ENCODE data around the gene SLPI. TPM values are rescaled to one million over a fixed set of nuclear protein-coding genes. Genes with fewer than 3 reads are reported as not detected.

The SLPI gene, protein sequence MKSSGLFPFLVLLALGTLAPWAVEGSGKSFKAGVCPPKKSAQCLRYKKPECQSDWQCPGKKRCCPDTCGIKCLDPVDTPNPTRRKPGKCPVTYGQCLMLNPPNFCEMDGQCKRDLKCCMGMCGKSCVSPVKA
- total RNA-seq (2014; rRNA removed; shearing (Covaris generic)): not detected in 2 replicates
- not detected in 2 replicates for polyA plus RNA-seq (2015; cell fraction: cytosol; rRNA removed)
- polyA plus RNA-seq (2015; cell fraction: nucleus; rRNA removed): not detected in 2 replicates

DNA sequence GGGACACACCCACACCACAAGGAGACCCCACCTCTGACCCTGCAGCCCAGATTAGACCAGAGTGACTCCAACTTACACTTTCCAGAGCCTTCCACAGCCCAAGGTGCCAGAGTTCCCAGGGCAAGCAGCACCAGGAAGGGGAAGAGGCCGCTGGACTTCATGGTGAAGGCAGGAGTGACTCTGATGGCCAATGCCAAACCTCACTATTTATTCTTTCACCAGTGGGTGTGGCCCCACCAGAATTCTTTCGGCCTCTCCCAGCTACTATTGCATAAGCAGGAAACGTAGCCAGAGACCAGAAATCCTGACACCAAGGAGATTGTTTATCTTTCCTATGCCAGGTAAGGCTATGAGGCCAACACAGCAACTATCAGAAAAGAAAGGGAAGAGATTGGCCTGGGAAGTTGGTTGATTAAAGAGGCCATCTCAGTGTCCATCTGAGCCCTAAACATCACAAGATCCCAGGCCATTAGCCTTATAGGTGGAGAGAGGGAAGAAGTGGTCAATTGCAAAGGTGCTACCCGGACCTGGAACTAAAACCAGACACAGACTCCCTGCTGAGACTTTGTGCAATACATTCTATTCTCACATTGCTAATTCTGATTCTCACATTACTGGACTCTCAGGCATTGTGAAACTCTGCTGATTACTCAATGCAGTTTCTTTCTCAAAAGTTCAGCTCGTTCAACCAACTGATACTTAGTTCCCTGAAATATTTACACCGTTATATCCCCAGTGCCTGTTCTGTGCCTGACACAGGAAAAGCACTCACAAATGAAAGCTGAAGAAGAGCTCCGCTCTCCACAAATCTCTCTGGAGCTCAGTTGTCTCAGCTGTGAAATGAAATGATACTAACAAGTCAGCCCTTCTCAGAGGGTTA, at the start of gene SLPI:
TSS of gene SLPI (minus strand) at position 182 of the 880 bp plus-strand sequence. CDS start at position 161, 21 bp downstream.
- DNase-seq (ENCODE audit: low read depth): peak; percentile 3

DNA sequence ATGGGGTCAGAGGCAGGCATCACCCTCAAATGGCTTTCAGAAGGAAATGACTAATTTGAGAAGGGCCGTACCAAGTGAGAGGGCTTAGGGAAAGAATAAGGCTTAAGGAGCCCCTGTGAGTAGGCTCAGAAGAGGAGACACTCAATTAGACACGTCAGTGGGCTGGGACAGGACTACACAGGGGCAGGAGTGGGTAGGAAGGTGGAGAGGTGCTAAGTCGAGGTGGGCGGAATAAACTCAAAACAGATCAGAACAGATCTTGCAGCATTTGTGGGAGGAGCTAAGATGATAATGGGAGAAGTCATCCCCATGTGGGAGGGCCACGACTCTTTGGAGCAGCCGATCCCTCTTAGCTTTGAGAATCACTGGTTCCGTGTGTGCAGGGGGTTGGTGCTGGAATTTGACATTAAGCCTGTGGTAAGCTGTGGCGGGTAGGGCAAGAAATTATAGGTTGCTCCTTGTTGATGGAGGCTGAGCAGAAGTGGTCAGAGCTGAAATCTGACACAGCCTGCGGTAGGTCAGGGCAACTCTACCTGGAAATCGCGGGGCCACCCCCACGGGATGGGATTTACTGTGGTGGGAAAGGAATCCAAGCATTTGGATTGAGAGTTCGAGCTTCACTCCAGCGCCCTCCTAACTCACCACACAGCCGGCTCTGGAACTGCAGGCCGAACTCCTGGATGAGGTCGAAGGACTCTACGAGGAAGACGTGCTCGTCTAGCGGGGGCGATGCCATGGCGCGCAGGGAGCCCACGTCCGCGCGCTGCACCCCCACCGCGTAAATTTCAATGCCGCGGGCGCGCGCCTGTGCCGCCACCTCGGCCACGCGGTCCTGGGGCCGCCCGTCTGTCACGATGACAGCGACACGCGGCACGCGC, 49.5 kb upstream of the SLPI start:
- DNase-seq (ENCODE audit: low read depth): peak; percentile 64

DNA sequence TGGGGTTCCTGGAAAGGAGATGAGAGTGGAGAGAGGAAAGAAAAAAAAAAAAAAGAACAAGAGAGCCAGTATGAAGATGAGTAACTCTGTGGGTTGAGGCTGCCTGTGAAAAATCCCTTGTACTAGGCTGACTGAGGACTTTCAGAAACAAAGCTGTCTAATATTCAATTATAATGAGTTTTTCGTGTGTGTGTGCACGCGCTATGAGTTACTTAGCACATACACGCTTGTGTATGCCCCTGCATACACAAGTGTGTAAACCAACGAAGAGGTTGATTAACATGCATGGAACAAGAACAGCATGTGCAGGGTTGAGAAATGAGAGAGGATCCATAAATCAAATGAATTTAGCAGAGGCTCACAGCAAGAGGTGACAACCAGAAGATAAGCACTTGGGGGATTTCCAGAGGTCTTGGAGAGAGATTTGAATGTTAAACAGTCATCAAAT, 47.5 kb upstream of the SLPI start:
- DNase-seq (ENCODE audit: low read depth): no peak

DNA sequence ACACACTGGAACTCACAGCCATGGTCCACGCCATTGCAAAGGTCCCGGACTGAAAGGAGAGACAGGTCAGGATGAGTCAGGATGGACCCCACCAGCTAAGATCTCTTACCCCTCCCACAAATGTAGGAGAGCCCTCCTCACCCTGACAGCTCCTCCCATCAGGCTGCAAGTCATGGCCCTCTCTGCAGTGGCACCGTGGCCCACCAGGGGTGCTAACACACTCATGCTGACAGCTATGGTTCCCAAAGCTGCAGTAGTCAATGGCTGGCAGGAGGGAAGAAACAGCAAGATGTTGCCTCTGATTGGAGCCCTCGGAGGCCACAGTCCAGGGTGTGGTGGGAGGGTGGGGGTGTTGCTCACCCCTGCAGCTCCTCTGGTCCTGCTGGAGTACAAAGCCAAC, 46.6 kb upstream of the SLPI start:
- peak; percentile 65 for DNase-seq (ENCODE audit: low read depth)

DNA sequence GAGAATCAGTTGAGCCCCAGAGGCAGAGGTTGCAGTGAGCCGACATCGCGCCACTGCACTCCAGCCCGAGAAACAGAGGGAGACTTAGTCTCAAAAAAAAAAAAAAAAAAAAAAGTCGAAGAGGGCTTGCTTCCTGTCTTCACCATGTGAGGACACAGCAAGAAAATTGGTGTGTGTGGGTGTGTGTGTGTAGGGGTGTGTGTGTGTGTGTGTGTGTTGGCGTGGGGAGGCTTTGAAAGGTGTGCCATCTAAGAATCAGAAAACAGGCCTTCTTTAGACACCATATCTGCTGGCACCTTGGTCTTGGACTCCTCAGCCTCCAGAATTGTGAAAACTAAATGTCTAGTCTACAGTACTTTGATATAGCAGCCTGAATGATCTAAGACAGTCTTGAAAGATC, 45.4 kb upstream of the SLPI start:
- DNase-seq (ENCODE audit: low read depth): no peak

DNA sequence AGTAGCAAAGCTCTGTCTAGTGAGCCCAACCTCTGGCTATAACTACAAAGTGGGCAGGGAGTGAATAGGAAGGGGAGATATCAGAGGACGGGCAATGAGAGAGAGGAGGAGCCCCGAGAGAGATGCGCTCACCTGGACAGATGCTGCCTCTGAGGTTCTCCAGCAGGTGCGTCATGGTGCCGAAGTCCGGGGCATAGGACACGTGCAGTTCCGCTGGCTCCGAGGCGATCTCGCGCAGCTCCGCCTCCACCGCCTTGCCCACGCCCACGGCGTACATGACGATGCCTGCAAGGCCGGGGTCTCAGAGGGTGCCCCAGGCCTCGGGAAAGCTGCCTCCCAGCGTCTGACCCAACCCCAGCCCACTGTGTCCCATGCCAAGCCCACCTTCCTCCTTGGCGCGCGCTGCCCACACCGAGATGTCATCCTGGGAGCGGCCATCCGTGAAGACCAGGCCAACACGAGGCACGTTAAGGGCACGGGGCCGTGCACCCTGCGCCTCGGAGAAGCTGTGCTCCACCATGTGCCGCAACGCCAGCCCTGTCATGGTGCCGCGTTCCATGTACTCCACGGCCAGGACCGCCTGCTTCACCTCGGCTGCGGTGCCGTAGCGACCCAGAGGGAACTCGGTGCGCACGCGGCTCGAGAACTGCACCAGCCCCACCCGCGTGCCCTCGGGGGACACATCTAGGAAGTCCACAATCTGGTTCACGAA, 43.6 kb upstream of the SLPI start:
- no peak for DNase-seq (ENCODE audit: low read depth)

DNA sequence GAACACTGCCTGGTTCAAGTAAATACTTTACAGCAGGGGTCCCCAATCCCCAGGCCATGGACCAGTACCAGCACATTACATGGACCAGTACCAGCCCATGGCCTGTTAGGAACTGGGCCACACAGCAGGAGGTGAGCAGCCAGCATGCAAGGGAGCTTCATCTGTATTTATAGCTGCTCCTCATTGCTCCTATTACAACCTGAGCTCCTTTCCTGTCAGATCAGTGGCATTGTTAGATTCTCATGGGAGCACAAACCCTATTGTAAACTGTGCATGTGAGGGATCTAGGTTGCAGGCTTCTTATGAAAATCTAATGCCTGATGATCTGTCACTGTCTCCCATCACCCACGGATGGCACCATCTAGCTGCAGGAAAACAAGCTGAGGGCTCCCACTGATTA, 40.3 kb upstream of the SLPI start:
- no peak for DNase-seq (ENCODE audit: low read depth)

DNA sequence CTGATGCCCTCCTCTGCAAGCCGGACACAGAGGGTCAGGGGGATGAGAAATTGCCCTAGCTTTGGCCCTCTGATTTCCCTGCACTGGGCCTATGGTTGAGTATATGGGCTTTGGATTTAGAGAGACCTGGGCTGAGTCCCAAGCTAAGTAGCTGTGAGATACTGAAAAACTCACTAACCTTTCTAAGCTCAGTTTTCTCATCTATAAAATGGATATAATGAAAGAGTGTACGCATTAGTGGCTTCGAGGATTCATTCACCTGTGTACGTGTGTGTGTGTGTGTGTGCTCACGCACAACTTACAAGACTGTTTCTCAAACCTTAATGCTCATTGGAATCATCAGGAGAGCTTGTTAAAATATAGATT, 39.6 kb upstream of the SLPI start:
- no peak for DNase-seq (ENCODE audit: low read depth)

DNA sequence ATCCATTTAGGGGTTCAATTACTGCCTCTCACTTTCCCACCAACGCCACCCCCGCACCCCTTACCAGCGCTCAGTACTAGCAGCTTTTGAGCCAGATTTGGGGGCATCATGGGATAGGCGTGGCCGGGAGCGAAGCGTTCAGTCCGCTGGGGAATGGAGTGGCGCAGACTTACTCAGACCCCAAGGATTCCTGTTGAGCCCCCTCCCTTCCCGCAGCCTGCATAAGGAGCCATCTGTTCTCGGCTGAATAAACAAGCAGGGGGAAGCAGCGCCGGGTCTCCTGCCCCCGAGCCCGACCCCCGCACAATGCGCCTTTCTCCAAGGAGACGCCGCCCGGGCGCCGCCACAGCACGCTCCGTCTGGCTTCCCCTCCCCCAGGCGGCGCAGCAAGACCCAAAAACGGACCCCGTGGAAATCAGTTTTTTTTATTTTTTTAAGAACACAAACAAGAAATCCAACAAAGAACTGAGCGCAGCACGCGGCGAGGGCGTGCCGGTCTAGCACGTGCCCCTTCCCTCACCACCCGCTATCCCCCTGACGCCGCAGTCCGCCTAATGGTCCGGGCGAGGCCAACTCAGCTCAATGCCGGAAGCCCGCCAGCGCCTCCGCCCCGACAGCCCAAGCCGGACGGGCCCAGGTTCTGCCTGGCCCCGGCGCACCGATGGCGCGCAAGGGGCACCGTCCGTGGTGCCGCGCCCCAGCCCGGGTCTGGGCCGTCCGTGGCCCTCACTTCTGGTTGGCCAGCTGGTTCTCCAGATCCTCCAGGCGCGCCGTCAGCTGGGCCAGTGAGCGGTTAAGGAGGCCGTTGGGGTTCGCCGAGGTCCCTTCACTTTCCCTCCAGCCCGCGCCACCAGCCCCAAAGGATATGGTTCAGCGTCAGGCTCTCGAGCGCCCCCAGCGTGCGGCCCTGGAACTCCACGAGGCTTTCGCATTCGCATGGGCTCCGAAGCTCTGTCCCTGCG, 39.0 kb upstream of the SLPI start:
- no peak for DNase-seq (ENCODE audit: low read depth)

DNA sequence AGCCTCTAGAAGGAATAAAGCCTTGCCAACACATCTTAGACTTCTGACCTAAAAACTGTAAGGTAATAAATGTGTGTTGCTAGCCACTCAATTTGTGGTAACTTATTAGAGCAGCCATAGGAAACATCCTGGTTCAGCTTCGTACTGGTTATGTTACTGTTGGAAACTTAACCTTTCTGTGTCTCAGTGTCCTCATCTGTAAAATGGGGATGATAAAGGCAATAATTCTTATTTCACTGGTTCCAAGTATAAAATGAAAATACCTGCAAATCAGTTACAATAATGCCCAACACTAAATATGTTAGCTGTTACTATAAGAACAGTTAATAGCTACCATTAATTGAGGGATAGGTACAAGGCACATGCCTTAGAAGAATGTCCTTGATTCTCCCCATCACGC, 38.0 kb upstream of the SLPI start:
- DNase-seq (ENCODE audit: low read depth): no peak

DNA sequence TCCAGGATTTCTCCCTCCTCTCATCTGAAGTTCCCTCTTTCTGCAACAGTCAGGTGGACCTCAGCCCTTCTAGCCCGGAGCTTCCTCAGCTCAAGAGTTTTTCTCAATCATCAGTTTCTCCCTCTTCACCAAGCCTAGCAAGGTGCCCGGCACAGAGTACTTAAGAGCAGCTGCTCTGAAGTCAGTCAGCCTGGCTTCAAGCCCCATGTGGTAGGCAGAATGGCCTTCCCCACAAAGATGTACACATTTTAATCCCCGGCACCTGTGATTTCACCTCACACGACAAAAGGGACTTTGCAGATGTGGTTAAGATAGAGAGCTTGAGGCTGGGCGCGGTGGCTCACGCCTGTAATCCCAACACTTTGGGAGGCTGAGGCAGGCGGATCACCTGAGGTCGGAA, 37.2 kb upstream of the SLPI start:
- no peak for DNase-seq (ENCODE audit: low read depth)

DNA sequence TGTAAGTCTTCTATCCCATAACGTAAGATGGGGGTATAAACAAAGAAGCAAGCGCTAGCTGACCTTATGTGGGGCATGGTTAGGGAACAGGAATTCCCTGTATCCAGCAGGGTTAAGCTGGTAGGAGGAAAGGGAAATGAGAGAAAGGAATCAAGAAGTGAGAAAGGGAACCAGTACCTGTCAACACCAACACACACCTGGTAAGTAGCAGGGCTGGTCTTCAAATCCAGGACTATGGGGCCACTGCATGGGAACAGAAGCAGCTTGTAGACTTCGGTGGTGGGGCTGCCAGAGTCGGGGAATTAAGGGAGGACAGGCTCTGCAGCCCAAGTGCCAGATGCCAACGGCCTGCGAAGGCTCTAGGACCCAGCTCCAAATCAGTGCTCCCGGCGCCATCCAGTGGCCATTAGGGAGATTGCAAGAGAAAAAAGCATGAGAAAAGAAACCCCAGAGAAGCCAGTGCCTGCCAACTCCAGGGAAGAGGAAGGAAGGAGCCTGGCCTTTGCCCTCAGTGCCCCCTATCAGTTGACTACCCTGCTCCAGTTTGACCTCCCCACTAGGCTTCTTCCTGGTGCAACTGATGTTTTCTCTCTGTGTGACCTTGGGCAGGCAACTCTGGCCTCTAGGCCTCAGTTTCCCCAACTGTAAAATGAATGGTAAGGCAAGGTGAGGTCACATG, 36.5 kb upstream of the SLPI start:
- DNase-seq (ENCODE audit: low read depth): peak; percentile 77

DNA sequence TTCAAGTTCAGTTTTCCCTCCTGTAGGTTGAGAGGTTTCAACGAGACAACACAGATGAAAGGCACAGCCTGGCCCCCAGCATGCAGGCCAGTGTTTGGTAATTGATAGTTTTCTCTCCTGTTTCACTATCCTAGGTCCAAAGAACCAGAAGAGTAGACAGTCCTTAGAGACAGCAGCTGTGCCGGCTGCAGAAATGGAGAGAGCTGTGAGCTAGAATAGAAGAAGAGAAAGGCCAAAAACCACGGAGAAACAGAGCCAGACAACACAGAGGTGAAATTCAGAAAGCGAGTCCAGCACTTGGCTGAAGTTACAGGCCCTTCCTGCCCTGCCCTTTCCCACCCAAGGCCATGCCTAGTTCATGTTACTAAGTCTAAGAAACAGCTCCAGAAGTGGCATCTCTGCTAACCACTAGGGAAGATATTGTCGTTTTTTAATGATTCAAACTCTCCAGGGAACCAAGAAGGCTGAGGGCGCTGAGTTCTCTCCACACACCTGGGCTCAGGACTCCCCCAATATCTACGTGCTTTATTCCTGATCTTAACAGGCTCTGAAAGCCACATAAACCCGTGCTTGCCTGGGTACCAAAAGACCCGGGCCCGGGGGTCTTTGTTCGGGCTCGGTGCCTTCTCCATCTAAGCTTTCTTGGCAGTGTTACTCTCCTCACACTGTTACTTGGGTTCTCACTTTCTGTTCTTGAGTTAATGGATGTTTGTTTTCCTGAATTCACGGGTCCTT, 35.7 kb upstream of the SLPI start:
- no peak for DNase-seq (ENCODE audit: low read depth)

DNA sequence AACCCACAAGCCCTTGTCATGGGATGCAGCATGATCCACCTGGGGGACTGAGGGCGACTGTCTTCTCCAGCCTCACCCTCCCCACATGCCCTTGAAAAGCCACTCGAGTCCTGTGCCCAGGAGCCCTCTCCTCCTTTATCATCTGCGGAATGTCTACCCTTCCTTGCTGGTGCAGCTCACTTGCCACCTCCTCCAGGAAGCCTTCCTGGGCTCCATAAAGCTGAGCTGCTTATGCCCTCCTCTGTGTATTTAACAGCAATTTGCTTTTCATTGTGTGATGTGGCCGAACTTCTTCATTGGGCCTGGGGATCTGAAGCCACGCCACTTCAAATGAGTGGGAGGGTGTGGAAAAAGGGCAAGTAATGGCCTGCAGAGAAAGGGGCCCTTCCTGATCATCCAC, 34.5 kb upstream of the SLPI start:
- no peak for DNase-seq (ENCODE audit: low read depth)

DNA sequence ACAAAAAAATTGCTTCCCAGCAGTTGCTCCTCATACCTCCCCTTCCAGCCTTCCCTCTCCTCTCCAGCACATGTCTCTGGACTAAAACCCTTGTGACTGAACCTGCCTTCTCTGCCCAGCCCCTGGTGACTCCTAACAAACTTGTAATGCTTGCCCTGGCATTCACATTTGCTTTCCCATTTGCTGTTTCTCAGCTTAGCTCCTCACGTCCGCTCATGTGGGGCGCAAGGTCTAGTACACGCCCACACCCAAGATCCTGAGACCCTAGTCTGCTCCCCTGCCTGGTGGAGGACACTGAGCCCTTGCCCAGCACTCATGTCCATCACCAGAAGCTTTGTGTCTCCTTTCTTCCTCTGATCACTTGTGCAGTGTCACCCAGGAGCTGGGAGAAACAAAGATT, 34.0 kb upstream of the SLPI start:
- DNase-seq (ENCODE audit: low read depth): no peak

DNA sequence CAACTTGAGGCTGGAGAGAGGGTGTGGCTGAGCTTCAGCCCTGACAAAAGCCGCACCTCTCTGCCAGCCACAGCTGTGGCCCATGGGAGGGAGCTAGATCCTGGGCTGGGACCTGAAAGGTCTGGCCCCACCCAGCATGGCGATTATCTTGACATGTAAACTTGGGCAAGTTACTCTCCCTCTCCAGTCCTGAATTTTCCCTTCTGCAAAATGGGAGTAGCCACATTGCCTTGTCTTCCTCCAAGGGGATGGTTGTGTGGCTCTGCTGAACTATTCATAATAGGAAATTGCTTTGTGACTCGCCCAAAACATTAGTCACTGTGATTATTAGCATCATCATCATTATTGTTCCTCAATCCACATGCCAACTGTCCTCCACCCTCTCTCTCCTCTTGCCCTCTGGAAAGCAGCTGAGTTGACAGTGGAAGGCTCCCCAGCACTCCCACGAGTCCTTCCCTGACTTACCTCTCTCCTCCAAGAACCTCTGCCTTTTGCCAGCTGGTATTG, 29.2 kb upstream of the SLPI start:
- DNase-seq (ENCODE audit: low read depth): peak; percentile 12

DNA sequence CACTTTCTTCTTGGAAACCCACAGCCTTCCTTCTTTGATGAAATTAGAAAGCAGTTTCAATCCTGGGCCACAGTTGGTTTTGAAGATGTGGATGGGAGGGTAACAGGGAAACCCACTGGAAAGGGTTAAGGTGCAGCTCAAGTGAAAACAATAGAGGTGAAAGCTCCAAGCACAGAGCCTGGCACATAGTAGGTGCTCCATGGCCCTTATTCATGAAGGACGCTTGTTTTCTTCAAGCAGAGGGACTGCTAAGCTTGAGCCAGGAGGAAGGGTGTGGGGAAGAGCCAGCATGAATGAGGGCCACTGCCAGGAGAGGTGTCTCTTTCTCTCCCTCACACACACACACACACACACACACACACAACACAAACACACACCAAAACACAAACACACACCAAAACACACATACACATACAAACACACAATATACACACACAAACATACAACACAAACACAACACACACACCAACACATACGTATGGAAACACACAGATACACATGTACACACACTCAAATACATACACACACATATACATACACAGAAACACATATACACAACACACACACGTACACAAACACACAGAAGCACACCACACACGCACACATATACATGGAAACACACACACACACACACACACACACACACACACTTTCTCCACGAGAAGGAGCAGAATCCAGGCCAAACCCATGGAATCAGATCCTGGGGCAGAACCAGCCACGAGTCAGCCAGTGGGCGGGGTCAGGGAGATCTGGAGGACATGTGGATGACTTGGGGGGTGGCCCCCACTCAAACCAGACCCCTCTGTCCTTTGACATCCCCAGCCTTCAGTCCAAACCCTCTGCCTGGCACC, 28.6 kb upstream of the SLPI start:
- DNase-seq (ENCODE audit: low read depth): no peak

DNA sequence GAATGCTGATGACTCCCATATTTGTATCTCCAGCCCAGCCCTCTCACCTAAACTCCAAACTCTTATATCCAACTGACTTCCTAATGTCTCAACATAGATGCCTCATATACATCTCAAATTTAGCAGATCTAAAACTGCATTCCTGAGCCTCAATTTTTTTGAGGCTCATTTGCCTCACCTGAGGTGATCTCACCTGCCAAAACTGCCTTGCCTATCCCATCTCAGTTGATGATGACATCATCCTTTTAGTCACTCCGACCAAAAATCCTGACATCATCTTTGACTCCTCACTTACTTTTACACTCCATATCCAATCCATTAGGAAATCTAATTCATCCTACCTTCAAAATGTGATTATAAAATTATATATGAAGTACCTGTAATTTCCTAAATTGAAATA, 25.6 kb upstream of the SLPI start:
- DNase-seq (ENCODE audit: low read depth): no peak

Data from HT1080 (cell line).